ENCODE data around the gene GPR63. TPM values are rescaled to one million over a fixed set of nuclear protein-coding genes. Genes with fewer than 3 reads are reported as not detected.

GPR63 gene
- total and polyA plus RNA-seq, 9 of the 15 experiments (the other 6 are each of a cell fraction or from before 2014, with no cell fraction given) = 1.6 to 5.1 (median 3.7) TPM

- no peak for TF ChIP-seq MYBL2 (IDR thresholded peaks at IDR 0.05; ENCODE audit: low read depth)
- TF ChIP-seq MYBL2 (CRISPR knock-in tag; IDR thresholded peaks at IDR 0.05; ENCODE audit: borderline replicate concordance) = no peak
- TF ChIP-seq SRF (CRISPR knock-in tag; IDR thresholded peaks at IDR 0.05) = no peak
- TF ChIP-seq VEZF1 (CRISPR knock-in tag; IDR thresholded peaks at IDR 0.05) = no peak
- no peak for TF ChIP-seq FOXA3 (CRISPR knock-in tag; conservative IDR thresholded peaks at IDR 0.05 in 1 of 2, IDR thresholded peaks at IDR 0.05 in 1 of 2)
- TF ChIP-seq SETDB1 (IDR thresholded peaks at IDR 0.05; ENCODE audit: low read length) = no peak
- TF ChIP-seq BACH1 (tag; IDR thresholded peaks at IDR 0.05) = no peak
- TF ChIP-seq STAG1 (CRISPR knock-in tag; IDR thresholded peaks at IDR 0.05; ENCODE audit: borderline replicate concordance) = no peak
These were observed 87.4 kb downstream of the GPR63 start (continued) for GRCh38 chr6:96749891-96750290.

Other genes with a start within 250 kb of the GPR63 start
- gene NDUFAF4, start 60.4 kb upstream of the GPR63 start, total RNA-seq (2014; rRNA removed) = 45.0 and 54.0 TPM in 2 replicates
- gene NDUFAF4, start 60.4 kb upstream of the GPR63 start, total RNA-seq (2014; rRNA removed; fragmentation: Illumina TruSeq; extraction: Trizol) = 151 and 180 TPM in 2 replicates
- 100 and 111 TPM in 2 replicates for gene NDUFAF4, start 60.4 kb upstream of the GPR63 start, total RNA-seq (2015; rRNA removed; fragmentation: Illumina TruSeq; extraction: Trizol)
- gene NDUFAF4, start 60.4 kb upstream of the GPR63 start, total RNA-seq (2021) = 127 and 142 TPM in 2 replicates
- gene NDUFAF4, start 60.4 kb upstream of the GPR63 start, polyA plus RNA-seq (2011; rRNA removed) = 146 and 171 TPM in 2 replicates
- gene NDUFAF4, start 60.4 kb upstream of the GPR63 start, polyA plus RNA-seq (2014; fragmentation: Illumina TruSeq; extraction: Trizol) = 106 and 136 TPM in 2 replicates
- 100 to 1,000 TPM; 361 to 418 TPM for gene NDUFAF4, start 60.4 kb upstream of the GPR63 start, polyA plus RNA-seq (2014; fragmentation: Nextera tagmentation; extraction: Ambion mirVana)
- 115 and 117 TPM in 2 replicates for gene NDUFAF4, start 60.4 kb upstream of the GPR63 start, polyA plus RNA-seq (2014; rRNA removed)
- 0.59 and 0.86 TPM in 2 replicates for gene KLHL32, start 87.3 kb upstream of the GPR63 start, total RNA-seq (2014; rRNA removed)
- gene KLHL32, start 87.3 kb upstream of the GPR63 start, total RNA-seq (2014; rRNA removed; fragmentation: Illumina TruSeq; extraction: Trizol) = 0.57 and 0.58 TPM in 2 replicates
- gene KLHL32, start 87.3 kb upstream of the GPR63 start, total RNA-seq (2015; rRNA removed; fragmentation: Illumina TruSeq; extraction: Trizol) = 0.34 and 0.58 TPM in 2 replicates
- gene KLHL32, start 87.3 kb upstream of the GPR63 start, total RNA-seq (2021) = 0.55 and 0.81 TPM in 2 replicates
- gene KLHL32, start 87.3 kb upstream of the GPR63 start, polyA plus RNA-seq (2011; rRNA removed) = 0.60 and 1.5 TPM in 2 replicates
- gene KLHL32, start 87.3 kb upstream of the GPR63 start, polyA plus RNA-seq (2014; fragmentation: Illumina TruSeq; extraction: Trizol) = 0.39 and 0.49 TPM in 2 replicates
- gene KLHL32, start 87.3 kb upstream of the GPR63 start, polyA plus RNA-seq (2014; fragmentation: Nextera tagmentation; extraction: Ambion mirVana) = under 1 TPM; 0.53 to 0.69 TPM
- gene KLHL32, start 87.3 kb upstream of the GPR63 start, polyA plus RNA-seq (2014; rRNA removed) = 0.25 and 1.3 TPM in 2 replicates

All from K562 (cell line).